HG02763 (cell line): ENCODE measurements around the gene BCL11A.
"Not testable (repeated sequence)": the region's sequence is repeated elsewhere in the genome, so short reads cannot be mapped to it uniquely, and the experiment has no call there.

Experiments
- ATAC-seq: cut with Tn5 transposase; IDR thresholded peaks from one replicate; pipeline ENCODE4 v1.9.1; 2021; ENCODE audit warnings: mild to moderate bottlenecking, moderate library complexity; ENCODE audit not compliant: unreplicated experiment

BCL11A gene

DNA sequence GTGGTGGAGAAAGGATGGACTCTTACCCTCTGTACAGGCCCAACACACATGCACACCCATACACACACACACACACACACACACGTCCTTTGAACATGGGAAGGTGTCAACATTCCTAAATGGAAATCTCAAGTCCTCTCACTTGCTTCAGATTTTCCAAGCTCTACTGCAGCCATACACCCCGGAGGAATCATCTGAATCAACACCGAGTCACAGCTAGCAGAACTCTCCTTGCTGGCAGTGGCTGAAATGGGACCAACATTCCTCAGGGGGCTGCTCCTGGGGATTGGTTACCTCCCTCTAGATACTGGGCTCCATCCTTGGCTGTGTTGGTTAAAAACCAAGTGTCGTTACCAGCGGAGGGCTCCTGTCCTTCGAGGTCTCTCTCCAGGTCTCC lies 112.7 kb downstream of the BCL11A start:
- ATAC-seq, result no peak

DNA sequence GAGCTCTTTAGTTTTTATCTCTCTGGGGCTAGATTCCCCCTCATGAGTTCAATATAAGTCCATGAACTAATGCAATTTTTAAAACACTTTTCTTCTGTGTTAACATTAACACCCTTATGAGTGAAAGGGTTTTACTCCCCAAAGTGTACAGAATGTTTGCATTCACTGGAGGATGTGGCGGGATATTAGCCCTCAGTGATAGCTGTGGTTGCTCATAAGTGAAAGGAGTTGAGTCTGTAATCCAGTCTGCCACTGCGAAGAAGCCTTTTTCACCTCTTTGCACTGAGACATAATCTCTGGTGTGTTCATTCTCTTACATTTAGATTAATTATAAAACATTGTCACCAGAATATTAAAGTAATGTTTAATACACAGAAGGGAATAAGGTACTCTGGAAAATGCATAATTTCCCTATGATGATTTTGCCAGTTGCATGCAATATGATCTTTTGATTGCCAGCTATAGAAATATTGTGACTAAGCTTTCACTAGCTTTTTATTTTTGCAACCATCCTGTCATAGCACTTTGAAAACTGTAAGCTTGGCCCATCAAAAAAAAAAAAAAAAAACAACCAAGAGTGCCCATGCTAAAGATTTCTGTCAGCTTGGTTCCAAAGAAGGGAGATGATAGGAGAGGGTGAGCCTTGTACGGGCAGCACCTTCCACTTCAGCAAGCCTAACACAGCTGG lies 113.2 kb downstream of the BCL11A start:
- no peak for ATAC-seq

DNA sequence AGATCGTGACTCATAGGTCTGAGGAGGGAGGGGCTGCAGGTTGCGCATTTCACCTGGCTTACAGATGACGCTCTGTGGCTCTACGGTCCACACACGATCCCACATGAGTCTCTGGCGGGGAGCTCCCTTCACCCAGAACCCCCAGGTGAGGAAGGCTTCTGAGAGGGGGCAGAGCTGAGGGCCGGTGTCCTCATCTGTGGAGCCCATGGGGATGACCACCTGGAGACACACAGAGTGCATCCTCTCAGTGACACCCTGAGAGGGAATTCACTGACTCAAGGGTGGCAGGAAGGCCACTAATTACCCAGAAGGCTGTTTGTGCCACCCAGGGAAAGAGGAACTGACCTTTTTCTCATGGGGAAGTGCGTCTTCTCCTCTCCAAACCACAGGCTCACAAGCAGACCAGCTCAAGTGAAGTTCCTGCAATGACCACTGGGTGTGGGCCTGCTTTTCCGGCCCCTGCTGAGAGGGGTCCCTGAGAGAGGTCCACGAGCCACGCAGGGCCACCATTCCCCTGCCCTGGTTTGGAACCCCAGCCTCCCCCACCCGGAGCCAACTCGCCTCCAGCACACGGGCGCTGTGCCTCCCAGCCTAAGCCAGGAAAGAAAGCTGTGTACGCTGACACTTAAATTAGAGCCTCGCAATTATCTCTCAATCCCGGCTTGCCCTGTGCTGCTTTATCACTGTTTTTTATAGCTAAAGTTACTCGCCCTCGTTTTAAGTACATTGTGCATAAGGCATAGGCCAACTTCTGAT lies 114.1 kb downstream of the BCL11A start:
- ATAC-seq, result peak; percentile 97

DNA sequence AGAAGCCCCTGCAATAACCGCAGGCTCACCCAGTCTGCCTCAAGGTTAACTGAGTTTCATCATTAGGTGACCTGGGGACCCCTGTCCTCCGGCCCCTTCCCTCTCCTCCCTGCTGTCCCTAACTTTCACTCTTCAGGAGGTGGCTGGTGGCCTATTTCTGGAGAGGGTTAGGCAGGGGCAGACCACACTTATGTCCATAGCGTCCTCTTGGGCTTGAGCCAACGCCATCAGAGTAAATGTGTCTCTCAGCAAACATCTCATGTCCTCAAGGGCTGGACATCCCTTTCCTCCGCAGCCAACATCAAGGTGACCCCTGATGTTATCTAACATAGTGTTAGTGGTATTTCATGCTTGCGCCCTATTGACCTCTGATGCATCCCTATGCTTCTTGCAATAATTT lies 114.8 kb downstream of the BCL11A start:
- no peak for ATAC-seq

DNA sequence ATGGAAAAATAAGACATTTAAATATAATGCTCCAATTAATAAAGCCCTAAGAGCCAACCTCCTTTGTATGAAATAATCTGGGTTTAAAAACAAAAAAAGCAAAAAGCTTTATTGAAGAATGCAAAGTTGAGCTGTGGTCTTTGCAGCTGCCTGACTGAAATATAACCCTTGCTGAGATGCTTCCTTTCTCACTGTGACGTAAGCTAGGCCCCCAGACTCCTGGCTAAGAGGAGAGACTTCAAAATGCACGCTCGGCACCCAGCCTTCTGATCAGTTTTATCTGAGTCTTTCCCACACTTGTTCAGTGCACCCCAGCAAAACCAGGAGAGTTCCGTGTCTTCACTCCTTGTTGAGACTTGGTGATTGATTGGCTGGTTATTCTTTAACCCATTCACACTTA lies 115.3 kb downstream of the BCL11A start:
- ATAC-seq, result no peak

DNA sequence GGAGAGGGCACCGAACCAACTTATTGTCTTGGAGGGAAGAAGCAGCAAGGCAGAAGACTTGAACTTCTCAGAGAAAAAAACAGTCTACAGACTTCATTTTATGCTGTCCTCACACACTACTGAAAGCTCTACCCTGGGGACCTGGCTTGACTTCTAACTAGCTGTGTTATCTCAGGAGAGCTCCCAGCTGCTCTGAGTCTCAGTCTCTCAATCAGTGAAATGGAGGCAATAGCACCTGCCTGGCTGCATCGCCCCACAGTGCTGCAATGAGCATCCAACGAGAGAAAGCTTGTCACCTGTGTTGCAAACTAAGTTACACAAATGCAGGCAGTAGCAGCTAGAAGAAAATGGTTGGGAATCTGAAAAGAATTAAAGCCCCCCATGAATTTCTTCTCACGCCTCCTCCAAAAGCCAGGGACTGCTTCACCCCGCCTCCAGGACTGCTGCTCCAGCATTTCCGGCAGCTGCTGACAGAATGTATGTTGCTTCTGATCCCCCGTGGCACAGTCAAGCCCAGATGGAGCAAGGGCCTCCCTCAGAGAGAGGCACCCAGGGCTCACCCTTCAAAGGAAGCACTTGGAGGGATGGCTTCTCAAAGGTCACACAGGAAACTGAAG lies 116.3 kb downstream of the BCL11A start:
- ATAC-seq, result no peak

DNA sequence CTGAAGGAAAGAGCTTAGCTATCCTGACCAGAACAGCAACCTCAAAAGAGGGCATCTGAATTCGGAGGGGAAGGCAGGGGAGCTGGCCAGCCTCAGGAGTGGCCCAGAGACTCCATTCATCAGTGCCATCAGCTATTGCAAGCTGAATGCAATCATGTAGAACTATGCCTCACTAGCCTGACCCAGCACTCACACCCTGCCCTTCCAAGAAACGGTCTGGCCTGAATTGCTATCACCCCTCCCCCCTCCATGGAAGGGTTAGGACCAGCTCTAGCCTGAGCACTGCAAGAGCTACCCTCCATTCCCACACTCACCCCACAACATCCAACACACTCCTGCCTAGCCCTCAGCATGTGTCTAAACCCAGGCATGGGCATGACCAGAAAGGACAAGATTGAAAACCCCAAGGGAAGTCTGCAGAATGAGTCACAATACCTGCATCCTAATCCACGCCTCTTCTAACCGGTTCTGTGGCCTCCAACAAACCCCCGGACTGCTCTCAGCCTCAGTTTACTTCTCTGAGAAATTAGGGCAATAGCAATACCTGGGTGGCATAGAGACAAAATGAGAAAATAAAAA lies 120.3 kb downstream of the BCL11A start:
- no peak for ATAC-seq

DNA sequence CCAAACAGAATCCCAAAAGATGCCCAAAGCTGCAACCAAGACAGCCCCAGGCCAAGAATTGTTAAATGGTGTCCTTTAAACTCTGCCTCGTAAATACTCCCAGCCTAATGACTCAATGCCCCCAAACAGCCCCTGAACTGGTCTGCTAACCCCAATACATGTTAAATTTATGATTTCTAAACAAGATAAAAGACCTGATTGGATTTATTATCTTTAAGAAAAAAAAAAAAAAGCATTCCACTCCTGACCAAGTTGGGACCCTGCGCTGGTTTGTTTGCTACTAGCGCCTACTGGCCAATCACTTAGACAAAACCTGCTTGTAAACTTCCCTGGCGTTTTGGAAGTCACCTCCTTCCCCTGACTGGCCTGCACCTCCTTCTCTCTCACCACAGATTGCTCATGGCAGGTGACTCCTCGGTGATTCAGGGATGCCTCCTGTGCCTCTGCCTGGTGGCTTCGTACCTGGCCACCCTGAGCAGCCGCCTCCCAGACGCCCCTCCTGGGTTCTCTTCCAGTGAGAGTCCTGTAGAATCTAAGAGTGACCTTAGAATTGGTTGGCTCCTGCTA lies 121.3 kb downstream of the BCL11A start:
- no peak for ATAC-seq

DNA sequence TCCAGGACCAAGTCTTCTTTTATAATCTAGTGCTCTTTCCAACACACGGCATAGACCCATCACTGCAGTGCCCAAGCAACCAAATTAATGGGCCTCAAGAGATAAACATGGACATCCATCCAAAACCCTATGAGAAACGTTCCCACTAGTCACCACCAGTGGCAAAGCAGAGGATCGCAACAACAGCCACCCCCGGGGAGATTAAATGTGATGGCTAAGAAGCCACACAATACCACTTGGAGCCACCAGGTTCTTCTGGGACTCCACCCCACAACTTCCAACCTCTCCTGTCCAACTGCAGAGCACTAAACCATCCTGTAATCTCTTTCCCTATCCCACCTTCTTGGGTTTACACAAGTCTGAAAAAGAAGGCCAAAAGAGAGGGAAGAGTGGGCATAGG lies 123.8 kb downstream of the BCL11A start:
- no peak for ATAC-seq

DNA sequence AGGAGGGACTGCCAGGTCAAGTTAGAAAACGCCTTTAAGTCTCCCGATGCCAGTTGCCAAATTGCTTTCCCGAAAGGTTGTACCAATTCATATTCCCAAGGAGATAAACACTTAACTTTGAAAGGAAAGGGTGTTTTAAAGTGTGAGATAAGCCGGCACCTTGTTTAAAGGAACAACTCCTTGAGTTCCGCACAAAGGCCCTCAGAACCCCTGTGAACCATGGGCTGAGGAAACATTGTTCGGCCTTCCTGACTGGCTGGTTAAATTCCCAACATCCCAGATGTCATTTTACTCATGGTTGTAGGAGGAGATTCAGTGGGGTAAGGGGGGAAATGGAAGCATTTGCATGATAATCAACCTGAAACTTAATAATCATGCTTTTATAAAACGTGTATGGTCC lies 126.6 kb downstream of the BCL11A start:
- ATAC-seq, result no peak

DNA sequence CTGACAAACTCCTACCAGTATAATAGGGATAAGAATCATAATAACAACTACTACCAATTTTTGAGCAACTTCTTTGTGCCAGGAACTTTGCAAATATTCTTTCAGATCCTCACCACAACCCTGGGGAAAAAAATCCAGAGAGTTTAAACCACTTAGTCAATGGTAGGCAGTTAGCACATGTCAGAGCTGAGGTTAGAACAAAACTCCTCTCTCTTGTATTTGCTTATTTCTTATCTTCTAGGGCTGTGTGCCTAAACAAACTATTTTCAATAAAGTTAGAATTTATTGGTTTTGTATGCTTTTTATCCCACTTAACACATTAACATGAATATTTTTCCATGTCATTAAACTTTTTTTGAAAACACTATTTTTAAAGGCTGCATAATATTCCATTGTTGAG lies 127.1 kb downstream of the BCL11A start:
- ATAC-seq, result no peak

DNA sequence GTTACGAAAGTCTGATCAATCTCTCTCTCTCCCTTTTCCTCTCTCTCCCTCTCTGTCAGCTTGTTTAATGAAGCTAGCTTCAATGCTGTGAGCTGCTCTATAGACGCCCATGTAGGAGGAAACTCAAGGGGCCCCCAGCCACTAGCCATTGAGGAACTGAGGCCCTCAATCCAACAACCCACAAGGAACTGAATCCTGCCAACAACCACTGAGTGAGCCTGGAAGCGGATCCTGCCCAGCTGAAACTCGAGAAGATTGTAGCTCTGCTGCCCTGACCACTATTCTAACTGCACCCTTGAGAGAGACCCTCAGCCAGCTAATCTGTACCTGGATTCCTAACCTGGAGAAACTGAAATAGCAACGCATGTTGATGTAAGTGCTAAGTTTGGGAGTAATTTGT lies 129.2 kb downstream of the BCL11A start:
- no peak for ATAC-seq

DNA sequence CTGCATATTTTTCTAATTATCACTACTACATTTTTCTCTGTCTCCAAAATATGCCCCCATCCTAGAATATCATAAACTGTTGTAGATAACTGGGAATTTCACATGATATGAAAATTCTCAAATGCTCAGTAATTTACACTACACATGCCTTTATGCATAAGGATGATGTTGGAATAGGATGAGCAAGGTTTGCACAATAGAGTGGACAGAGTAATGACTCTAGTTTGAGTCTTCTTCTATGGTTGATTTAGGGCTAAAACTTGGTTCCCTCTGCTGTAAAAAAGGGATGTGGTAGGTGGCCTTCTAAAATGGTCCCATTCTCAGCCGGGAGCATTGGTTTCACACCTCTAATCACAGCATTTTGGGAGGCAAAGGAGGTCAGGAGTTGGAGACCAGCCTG lies 129.9 kb downstream of the BCL11A start:
- no peak for ATAC-seq

DNA sequence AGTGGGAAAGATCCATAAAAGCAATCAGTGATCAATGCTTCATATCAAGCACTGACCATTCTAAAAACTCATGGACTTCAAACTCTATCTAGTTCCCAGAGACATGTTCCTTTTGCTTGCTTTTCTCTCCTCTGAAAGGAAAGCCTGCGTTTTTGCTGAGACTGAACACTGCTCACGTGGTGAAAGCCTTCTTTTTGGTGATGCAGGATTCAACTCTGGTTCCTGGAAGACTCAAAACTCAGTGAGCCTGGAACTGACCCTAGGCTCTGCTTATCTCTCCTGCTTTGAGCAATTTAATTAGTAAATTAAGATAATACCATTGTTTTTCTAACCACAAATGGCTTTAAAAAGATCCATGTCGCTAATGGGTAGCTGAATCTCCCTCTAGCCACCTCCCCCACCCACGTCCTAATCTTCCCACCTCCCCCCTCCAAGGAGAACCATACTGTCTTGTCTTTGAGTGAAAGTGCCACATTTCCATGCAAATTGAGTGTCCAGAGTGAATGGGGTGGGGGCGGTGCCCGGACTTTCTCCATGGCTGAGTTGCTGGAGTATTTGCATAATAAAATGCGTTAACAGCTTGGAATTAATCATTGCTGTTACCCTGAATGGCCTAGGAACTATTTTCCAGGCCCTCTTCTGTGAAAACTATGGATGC lies 130.5 kb downstream of the BCL11A start:
- ATAC-seq, result no peak

DNA sequence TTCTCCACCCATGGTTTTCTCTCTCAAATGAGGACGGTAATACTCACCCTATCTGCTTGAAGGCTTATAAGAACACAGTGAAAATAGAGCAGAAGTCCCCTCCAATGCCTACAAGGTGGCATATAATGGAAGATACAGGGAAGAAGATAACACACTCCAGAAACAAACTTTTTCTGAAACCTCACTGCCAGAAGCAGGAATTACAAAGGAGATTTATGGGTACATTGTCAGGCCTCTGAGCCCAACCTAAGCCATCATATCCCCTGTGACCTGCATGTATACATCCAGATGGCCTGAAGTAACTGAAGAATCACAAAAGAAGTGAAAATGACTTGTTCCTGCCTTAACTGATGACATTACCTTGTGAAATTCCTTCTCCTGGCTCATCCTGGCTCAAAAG lies 136.2 kb downstream of the BCL11A start:
- not testable (repeated sequence) for ATAC-seq

DNA sequence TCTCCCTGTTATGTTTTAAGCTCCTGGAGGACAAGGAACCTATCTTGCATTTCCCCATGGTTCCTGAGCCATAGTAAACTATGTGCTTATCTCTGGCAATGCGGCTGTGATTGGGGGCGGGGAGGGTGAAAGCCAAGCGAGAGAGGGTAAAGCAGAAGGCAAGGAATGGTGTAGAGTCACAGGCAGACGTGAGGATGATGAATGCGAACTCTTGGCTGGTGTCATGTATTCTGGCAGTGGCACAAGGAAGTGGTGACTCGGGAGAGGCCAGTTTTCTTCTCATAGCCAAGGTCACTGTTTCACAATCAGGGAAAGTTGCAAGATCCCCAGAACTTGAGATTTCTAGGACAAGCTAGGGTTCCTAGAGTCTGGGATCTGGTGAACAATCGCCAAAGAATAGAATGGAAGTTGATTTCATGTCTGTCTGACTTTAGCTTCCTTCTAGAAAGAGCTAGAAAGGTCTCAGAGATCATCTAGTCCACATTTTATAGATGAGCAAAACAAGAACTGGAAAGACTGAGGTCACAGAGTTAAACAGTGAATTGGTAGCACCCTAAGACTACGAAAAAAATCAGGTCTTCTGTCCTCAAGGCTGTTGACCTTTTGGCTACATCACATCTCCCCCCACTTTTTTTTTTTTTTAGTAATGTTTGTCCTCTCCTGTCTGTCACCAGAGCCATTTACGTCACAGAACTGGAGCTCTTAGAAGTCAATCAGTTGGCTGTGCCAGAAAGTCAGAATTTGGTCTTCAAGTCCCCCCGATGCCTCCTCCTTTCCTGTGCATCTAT lies 137.0 kb downstream of the BCL11A start:
- ATAC-seq, result no peak

DNA sequence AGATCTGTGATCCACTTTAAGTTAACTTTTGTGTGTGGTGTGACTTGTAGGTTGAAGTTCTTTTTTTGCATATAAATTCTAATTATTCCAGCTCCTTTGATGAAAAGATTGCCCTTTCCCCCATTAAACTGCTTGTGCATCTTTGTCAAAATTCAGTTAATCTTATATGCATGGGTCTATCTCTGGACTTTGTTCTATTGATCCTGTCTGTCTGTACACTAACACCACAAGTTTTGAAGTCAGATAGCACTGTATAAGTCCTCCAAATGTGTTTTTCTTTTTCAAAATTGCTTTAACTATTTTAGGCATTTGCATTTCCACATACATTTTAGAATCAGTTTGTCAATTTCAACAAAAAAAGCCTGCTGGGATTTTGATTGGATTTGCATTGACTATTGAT lies 137.6 kb downstream of the BCL11A start:
- no peak for ATAC-seq

DNA sequence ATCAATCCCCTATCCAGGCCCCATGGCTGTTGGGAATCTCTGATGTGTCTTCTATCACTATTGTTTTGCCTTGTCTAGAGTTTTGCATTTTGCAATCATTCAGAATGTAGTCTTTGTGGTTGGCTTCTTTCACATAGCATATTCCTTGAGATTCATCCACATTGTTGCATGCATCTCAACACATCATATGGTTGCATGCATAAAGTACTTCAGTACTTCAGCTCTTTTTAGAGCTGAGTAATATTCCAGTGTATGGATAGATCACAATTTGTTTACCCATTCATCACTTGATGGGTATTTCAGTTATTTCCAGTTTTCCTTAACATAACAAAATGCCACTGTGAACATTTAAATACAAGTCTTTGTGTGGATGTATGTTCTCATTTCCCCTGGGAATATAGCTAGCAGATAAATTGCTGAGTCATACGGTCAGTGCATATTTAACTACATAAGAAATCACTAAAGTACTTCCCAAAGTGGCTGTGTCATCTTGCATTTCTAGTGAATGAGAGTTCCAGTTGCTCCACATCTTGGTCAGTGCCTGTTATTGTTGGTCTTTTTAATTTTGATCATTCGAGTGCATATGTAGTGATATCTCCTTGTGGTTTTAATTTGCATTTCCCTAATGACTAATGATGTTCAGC lies 138.8 kb downstream of the BCL11A start:
- no peak for ATAC-seq

DNA sequence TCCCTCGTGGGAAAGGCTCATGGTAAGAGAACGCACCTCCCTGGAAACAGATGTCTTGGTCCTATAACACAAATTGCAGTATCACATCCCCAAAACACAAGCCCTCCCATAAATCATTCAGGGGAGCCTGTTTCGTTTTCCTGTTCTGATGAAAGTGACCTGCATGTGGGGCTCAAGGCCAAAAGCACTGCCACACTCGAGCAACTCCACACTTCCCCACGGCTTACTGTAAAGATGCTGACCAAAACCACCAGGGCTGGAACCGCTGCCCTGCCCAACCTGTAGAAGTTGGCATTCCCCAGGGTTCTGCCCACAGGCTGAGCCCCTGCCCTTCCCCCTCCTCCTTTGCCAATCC lies 139.7 kb downstream of the BCL11A start:
- peak; percentile 63 for ATAC-seq
